Endodermal cell (in vitro differentiated cells): Measurements from ENCODE around the gene ARHGEF10L. TPM values are rescaled to one million over a fixed set of nuclear protein-coding genes. Genes with fewer than 3 reads are reported as not detected.
A peak's percentile ranks its signal among the peaks of the same experiment; 100 is the strongest.

Experiments used
- DNase-seq: peaks from one replicate; pipeline ENCODE4 v3.0.0-alpha.2; 2017
- H3K27ac ChIP-seq: 2 replicates; pipeline ENCODE4 v1.5.1; 2013; ENCODE audit warnings: mild to moderate bottlenecking, low read depth, low read length, moderate library complexity
- H3K27me3 ChIP-seq: 2 replicates; pipeline ENCODE4 v1.6.1; 2013; ENCODE audit warnings: mild to moderate bottlenecking, low read length, moderate library complexity; ENCODE audit not compliant: insufficient read depth, control insufficient read depth, poor library complexity, severe bottlenecking
- H3K36me3 ChIP-seq: 2 replicates; pipeline ENCODE4 v1.7.0; 2013; ENCODE audit warnings: mild to moderate bottlenecking, low read length, moderate library complexity; ENCODE audit not compliant: control insufficient read depth, insufficient read depth
- H3K4me1 ChIP-seq: one replicate; pipeline ENCODE4 v1.7.0; 2013; ENCODE audit warnings: low read length; ENCODE audit not compliant: control insufficient read depth, insufficient read depth
- H3K4me3 ChIP-seq: 2 replicates; pipeline ENCODE4 v1.5.1; 2013; ENCODE audit warnings: mild to moderate bottlenecking, low read length, moderate library complexity
- H3K9ac ChIP-seq: 2 replicates; pipeline ENCODE4 v1.6.1; 2013; ENCODE audit warnings: mild to moderate bottlenecking, low read length, moderate library complexity; ENCODE audit not compliant: poor library complexity, severe bottlenecking; ENCODE audit errors: extremely low read depth
- H3K9me3 ChIP-seq: 2 replicates; pipeline ENCODE4 v1.6.1; 2013; ENCODE audit warnings: mild to moderate bottlenecking, low read length, moderate library complexity; ENCODE audit not compliant: control insufficient read depth
- H3K27ac Mint-ChIP-seq: 2 replicates; pipeline ENCODE4 v1.8.0; 2020; ENCODE audit warnings: mixed read lengths
- H3K27me3 Mint-ChIP-seq: 2 replicates; pipeline ENCODE4 v1.8.0; 2021; ENCODE audit warnings: mild to moderate bottlenecking, mixed read lengths; ENCODE audit not compliant: insufficient read depth
- H3K36me3 Mint-ChIP-seq: 2 replicates; pipeline ENCODE4 v1.8.0; 2020; ENCODE audit warnings: low read depth, mixed read lengths
- H3K4me1 Mint-ChIP-seq: 2 replicates; pipeline ENCODE4 v1.8.0; 2020; ENCODE audit warnings: mixed read lengths
- H3K4me3 Mint-ChIP-seq: 2 replicates; pipeline ENCODE4 v1.8.0; 2020; ENCODE audit warnings: mild to moderate bottlenecking, moderate library complexity, mixed read lengths
- H3K9me3 Mint-ChIP-seq: 2 replicates; pipeline ENCODE4 v1.8.0; 2020; ENCODE audit warnings: mild to moderate bottlenecking, mixed read lengths
- WGBS, 2 experiments: methylation state at CpG; one replicate each; pipeline versions ENCODE4 v1.1.5 to v1.1.7; 2013; ENCODE audit warnings: missing lambda C conversion rate in 2 of 2, mixed read lengths in 1 of 2; ENCODE audit not compliant: insufficient coverage in 1 of 2, insufficient read length in 1 of 2; 5-methylcytosine and 5-hydroxymethylcytosine counted together
- total RNA-seq, 2 donors: library from RNA; stranded (reverse); fragmentation: NEBNext Ultra II Directional in 1 of 2; extraction: Animal tissue kit (Norgen Biotek cat#: 25700) in 1 of 2; gene quantifications; 2 replicates in 1 of 2; 3 replicates in 1 of 2; pipeline ENCODE4 v1.2.1, GENCODE V29; 2021
- TF ChIP-seq, protein P1 (sequence below): fragments of 200-600 bp; sonication (generic); conservative IDR thresholded peaks from 2 replicates; pipeline ENCODE4 v1.5.0; 2021; ENCODE audit warnings: antibody characterized with exemption, mild to moderate bottlenecking

Gene ARHGEF10L
- total RNA-seq, 2 donors from 2014 or later = 5.2 to 10.5 TPM

DNA sequence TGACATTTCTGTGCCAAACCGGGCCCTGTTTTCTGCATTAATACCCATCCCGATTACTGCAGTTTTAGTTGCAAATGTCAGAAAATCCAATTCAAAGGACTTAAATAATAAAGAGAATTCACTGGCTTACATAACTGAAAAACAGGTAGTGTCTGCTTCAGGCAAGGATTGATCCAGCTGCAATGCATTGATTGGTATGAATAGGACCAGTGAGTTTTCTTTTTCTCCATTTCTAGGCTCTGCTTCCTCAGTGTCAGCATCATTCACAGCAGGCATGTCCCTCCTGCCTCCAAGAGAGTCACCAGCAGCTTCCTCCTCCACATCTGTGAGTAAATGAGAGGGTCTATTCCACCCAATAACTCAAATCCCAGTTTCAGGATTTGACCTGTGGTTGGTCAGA is 181.9 kb downstream of the ARHGEF10L start:
- TF ChIP-seq, protein P1, sequence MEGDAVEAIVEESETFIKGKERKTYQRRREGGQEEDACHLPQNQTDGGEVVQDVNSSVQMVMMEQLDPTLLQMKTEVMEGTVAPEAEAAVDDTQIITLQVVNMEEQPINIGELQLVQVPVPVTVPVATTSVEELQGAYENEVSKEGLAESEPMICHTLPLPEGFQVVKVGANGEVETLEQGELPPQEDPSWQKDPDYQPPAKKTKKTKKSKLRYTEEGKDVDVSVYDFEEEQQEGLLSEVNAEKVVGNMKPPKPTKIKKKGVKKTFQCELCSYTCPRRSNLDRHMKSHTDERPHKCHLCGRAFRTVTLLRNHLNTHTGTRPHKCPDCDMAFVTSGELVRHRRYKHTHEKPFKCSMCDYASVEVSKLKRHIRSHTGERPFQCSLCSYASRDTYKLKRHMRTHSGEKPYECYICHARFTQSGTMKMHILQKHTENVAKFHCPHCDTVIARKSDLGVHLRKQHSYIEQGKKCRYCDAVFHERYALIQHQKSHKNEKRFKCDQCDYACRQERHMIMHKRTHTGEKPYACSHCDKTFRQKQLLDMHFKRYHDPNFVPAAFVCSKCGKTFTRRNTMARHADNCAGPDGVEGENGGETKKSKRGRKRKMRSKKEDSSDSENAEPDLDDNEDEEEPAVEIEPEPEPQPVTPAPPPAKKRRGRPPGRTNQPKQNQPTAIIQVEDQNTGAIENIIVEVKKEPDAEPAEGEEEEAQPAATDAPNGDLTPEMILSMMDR = no peak
- DNase-seq = no peak
- Mint-ChIP-seq H3K4me3 (no peak overlapping the region), H3K9me3 (no peaks in the 10 kb centered on the region), H3K36me3 (no peaks in the 10 kb centered on the region), H3K4me1 (no peaks in the 10 kb centered on the region), H3K27me3 (peaks cover 22% of the 10 kb centered on the region), H3K27ac (no peak overlapping the region)
- Histone ChIP-seq H3K9ac (no peak overlapping the region), H3K9me3 (no peaks in the 10 kb centered on the region), H3K4me1 (no peaks in the 10 kb centered on the region), H3K27ac (no peak overlapping the region), H3K36me3 (no peaks in the 10 kb centered on the region), H3K27me3 (peaks cover 20% of the 10 kb centered on the region), H3K4me3 (no peak overlapping the region)
- 97 to 100% methylated on average over 2 of the region's 2 CpGs for WGBS, 2 experiments

DNA sequence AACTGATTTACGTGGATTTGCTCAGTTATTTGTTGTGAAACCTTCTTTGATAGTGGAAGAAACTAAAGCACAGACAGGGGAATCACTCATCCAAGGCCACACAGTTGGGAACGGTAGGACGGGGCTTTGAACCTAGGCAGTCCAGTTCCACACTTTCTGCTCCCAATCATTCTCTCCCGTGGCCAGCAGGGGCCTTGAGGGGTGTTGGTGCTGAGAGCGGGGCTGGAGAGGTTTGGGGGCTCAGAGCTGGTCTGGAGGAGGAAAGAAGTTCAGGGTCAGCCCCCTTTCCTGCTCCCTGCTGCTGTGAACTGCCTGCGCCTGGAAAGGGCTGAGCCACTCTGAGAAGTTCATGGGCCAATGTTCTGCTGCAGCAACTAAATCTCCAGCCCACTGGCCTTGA is 184.2 kb downstream of the ARHGEF10L start:
- Mint-ChIP-seq H3K4me3 (no peak overlapping the region), H3K27me3 (peaks cover 20% of the 10 kb centered on the region), H3K36me3 (no peaks in the 10 kb centered on the region), H3K4me1 (no peaks in the 10 kb centered on the region), H3K9me3 (peaks cover 6% of the 10 kb centered on the region), H3K27ac (no peak overlapping the region)
- Histone ChIP-seq H3K27ac (no peak overlapping the region), H3K9ac (no peak overlapping the region), H3K4me3 (no peak overlapping the region), H3K4me1 (no peaks in the 10 kb centered on the region), H3K9me3 (no peaks in the 10 kb centered on the region), H3K27me3 (peaks cover 11% of the 10 kb centered on the region), H3K36me3 (no peaks in the 10 kb centered on the region)
- WGBS, 2 experiments = 69 to 94% methylated on average over 2 to 6 of the region's 6 CpGs
- peak; percentile 75 for DNase-seq
- TF ChIP-seq, protein P1 = peak; percentile 58

DNA sequence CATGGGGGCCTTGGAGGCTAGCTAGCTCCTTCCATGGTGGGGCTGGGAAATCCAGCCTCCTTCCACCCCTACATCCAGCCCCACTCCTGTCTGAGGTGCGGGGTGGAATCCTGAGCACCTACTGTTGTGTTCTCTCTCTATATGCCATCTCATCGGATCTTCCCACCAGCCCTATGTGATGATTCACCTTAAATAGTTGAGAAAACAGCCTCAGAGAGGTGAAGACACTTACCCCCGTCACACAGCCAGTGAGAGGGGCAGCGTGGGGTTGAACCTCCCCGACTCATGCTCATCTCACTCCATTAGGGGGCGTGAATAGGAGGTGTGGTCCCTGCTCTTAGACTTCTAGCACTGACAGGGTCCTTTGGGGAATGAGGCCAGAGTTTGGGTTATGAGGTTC is 184.7 kb downstream of the ARHGEF10L start:
- no peak overlapping the region for H3K4me3 Mint-ChIP-seq
- TF ChIP-seq, protein P1 = no peak
- DNase-seq = no peak
- WGBS, 2 experiments = 89 to 93% methylated on average over 4 to 6 of the region's 6 CpGs
- H3K4me1 Mint-ChIP-seq = peaks cover under 1% of the 10 kb centered on the region
- H3K36me3 Mint-ChIP-seq = no peaks in the 10 kb centered on the region
- Histone ChIP-seq H3K27ac (no peak overlapping the region), H3K4me3 (no peak overlapping the region), H3K4me1 (no peaks in the 10 kb centered on the region), H3K9ac (no peak overlapping the region), H3K27me3 (peaks cover 11% of the 10 kb centered on the region), H3K36me3 (no peaks in the 10 kb centered on the region), H3K9me3 (no peaks in the 10 kb centered on the region)
- peaks cover 8% of the 10 kb centered on the region for H3K9me3 Mint-ChIP-seq
- H3K27ac Mint-ChIP-seq = no peak overlapping the region
- peaks cover 21% of the 10 kb centered on the region for H3K27me3 Mint-ChIP-seq
